Prostate gland (tissue), 2 donors: ENCODE data around the gene TFR2. TPM values are rescaled to one million over a fixed set of nuclear protein-coding genes. Genes with fewer than 3 reads are reported as not detected.

ENCODE experiments used
- DNase-seq: peaks from one replicate; pipeline ENCODE4 v3.0.0-alpha.2; 2019; ENCODE audit warnings: low spot score
- H3K27ac ChIP-seq, 2 donors: fragments of 200-600 bp; sonication (generic); 2 replicates each; pipeline ENCODE4 v1.5.1; 2017 to 2019
- H3K27me3 ChIP-seq: fragments of 200-600 bp; sonication (generic); replicated peaks from 2 replicates; pipeline ENCODE4 v1.5.1; 2019; ENCODE audit not compliant: insufficient read depth
- H3K36me3 ChIP-seq, 2 donors: fragments of 200-600 bp; sonication (generic); 1 replicate in 1 of 2; 2 replicates in 1 of 2; pipeline versions ENCODE4 v1.5.1 to v1.8.1; 2017 to 2019
- H3K4me1 ChIP-seq: fragments of 200-600 bp; sonication (generic); replicated peaks from 2 replicates; pipeline ENCODE4 v1.5.1; 2019
- H3K4me3 ChIP-seq, 2 donors: fragments of 200-600 bp; sonication (generic); 2 replicates each; pipeline ENCODE4 v1.5.1; 2017 to 2019
- H3K9me3 ChIP-seq: fragments of 200-600 bp; sonication (generic); 2 replicates; pipeline ENCODE4 v1.5.1; 2017
- CTCF ChIP-seq, 4 experiments: fragments of 200-600 bp in 2 of 4; fragments of 450-650 bp in 2 of 4; sonication (generic) in 2 of 4; IDR thresholded peaks; 1 replicate in 3 of 4; 2 replicates in 1 of 4; pipeline ENCODE4 v1.5.1; 2016 to 2019; ENCODE audit warnings: antibody characterized with exemption in 4 of 4, mild to moderate bottlenecking in 2 of 4, moderate library complexity in 2 of 4
- POLR2A ChIP-seq: fragments of 450-650 bp; IDR thresholded peaks from one replicate; pipeline ENCODE4 v1.6.1; 2016; ENCODE audit warnings: antibody characterized with exemption, mild to moderate bottlenecking
- POLR2AphosphoS5 ChIP-seq: sonication (generic); formaldehyde crosslinking; IDR thresholded peaks from one replicate; pipeline ENCODE4 v1.6.1; 2017; ENCODE audit warnings: antibody characterized with exemption
- WGBS: methylation state at CpG from one replicate; pipeline ENCODE4 v1.1.5; 2018; 5-methylcytosine and 5-hydroxymethylcytosine counted together
- intact Hi-C: fragments of 100-400 bp; cut with DNase I; formaldehyde crosslinking; loops from one replicate; pipeline ENCODE4 v1.14.2; 2022
- total RNA-seq, 2 donors: library from RNA; depleted of rRNA; stranded (reverse); fragments of >200 nt; gene quantifications; one replicate each; pipeline ENCODE4 v1.1.0, GENCODE V29; 2016

Gene TFR2
- total RNA-seq, 2 donors from 2014 or later = 0.59 to 2.3 TPM

- Histone ChIP-seq H3K4me1 (peaks cover 5% of the 10 kb centered on the region), H3K27me3 (no peaks in the 10 kb centered on the region), H3K27ac (no peak overlapping the region), H3K4me3 (no peak overlapping the region), H3K9me3 (no peaks in the 10 kb centered on the region), H3K36me3 (no peaks in the 10 kb centered on the region)
- 98% methylated on average over 5 of the region's 5 CpGs for WGBS
- intact Hi-C loops = loop anchor here (5.0 kb wide), 1 partner anchor 82 kb away; the partner anchor contains the start of gene GIGYF1
- no peak for DNase-seq
- TF ChIP-seq CTCF (IDR thresholded peaks at IDR 0.05) (no peak), POLR2AphosphoS5 (no peak), POLR2A (no peak)
Observed at GRCh38 chr7:100609958-100610357, 31.4 kb downstream of the TFR2 start.

- Histone ChIP-seq H3K4me1 (no peaks in the 10 kb centered on the region), H3K4me3 (no peak overlapping the region), H3K36me3 (no peaks in the 10 kb centered on the region), H3K9me3 (no peaks in the 10 kb centered on the region), H3K27me3 (no peaks in the 10 kb centered on the region), H3K27ac (no peak overlapping the region)
- intact Hi-C loops = no loop called here
- no peak for DNase-seq
- WGBS = 78% methylated on average over 8 of the region's 8 CpGs
- TF ChIP-seq POLR2A (no peak), CTCF (IDR thresholded peaks at IDR 0.05) (no peak), POLR2AphosphoS5 (no peak)
Observed at GRCh38 chr7:100607111-100607510, 34.2 kb downstream of the TFR2 start.

- TF ChIP-seq POLR2A (no peak), CTCF (IDR thresholded peaks at IDR 0.05) (no peak), POLR2AphosphoS5 (no peak)
- H3K36me3 ChIP-seq = no peaks in the 10 kb centered on the region
- H3K9me3 ChIP-seq = no peaks in the 10 kb centered on the region
- H3K4me3 ChIP-seq = no peak overlapping the region
- no peak for DNase-seq
- no peaks in the 10 kb centered on the region for H3K4me1 ChIP-seq
- intact Hi-C loops = no loop called here
- no peaks in the 10 kb centered on the region for H3K27me3 ChIP-seq
- H3K27ac ChIP-seq = no peak overlapping the region
- WGBS = 94% methylated on average over 12 of the region's 12 CpGs
Observed at GRCh38 chr7:100606313-100606712, 35.0 kb downstream of the TFR2 start.

GRCh38 chr7:100604976-100605911 is 36.1 kb downstream of the TFR2 start:
- H3K27ac ChIP-seq = peak overlapping the region; percentile 74 to 77
- H3K4me3 ChIP-seq = peak overlapping the region; percentile 52 to 68
- intact Hi-C loops = no loop called here
- H3K9me3 ChIP-seq = no peaks in the 10 kb centered on the region
- TF ChIP-seq CTCF (IDR thresholded peaks at IDR 0.05) (no peak), POLR2A (peak; percentile 19)
- no peaks in the 10 kb centered on the region for H3K4me1 ChIP-seq
- H3K27me3 ChIP-seq = no peaks in the 10 kb centered on the region
- WGBS = 12% methylated on average over 67 of the region's 68 CpGs
- no peaks in the 10 kb centered on the region for H3K36me3 ChIP-seq
- DNase-seq = no peak
